ENCODE data around the gene ZFYVE16.

ZFYVE16 gene

GRCh38 chr5:80474929-80475328 lies 67.1 kb downstream of the ZFYVE16 start:
- TF ChIP-seq CTCF (conservative IDR thresholded peaks at IDR 0.05; ENCODE audit: low read depth, low read length) = no peak
- peak; percentile 15 for DNase-seq (ENCODE audit: low read depth)
- no peak overlapping the region for H3K4me3 ChIP-seq (ENCODE audit: low read depth, low read length)

GRCh38 chr5:80479713-80480112 lies 71.8 kb downstream of the ZFYVE16 start:
- no peak overlapping the region for H3K4me3 ChIP-seq (ENCODE audit: low read depth, low read length)
- TF ChIP-seq CTCF (conservative IDR thresholded peaks at IDR 0.05; ENCODE audit: low read depth, low read length) = no peak
- no peak for DNase-seq (ENCODE audit: low read depth)

- H3K4me3 ChIP-seq (ENCODE audit: low read depth, low read length) = no peak overlapping the region
- DNase-seq (ENCODE audit: low read depth) = no peak
- no peak for TF ChIP-seq CTCF (conservative IDR thresholded peaks at IDR 0.05; ENCODE audit: low read depth, low read length)
These were observed 72.5 kb downstream of the ZFYVE16 start for GRCh38 chr5:80480354-80480753.

- peak; percentile 81 for DNase-seq (ENCODE audit: low read depth)
- TF ChIP-seq CTCF (conservative IDR thresholded peaks at IDR 0.05; ENCODE audit: low read depth, low read length) = peak; percentile 94
These were observed 73.4 kb downstream of the ZFYVE16 start for GRCh38 chr5:80481019-80481893.

GRCh38 chr5:80482578-80482977 lies 74.7 kb downstream of the ZFYVE16 start:
- TF ChIP-seq CTCF (conservative IDR thresholded peaks at IDR 0.05; ENCODE audit: low read depth, low read length) = no peak
- no peak overlapping the region for H3K4me3 ChIP-seq (ENCODE audit: low read depth, low read length)
- DNase-seq (ENCODE audit: low read depth) = no peak

More at GRCh38 chr5:80481019-80481893, 73.4 kb downstream of the ZFYVE16 start:
- H3K4me3 ChIP-seq (ENCODE audit: low read depth, low read length) = no peak overlapping the region

GRCh38 chr5:80483636-80484232 lies 75.9 kb downstream of the ZFYVE16 start:
- no peak for DNase-seq (ENCODE audit: low read depth)
- no peak for TF ChIP-seq CTCF (conservative IDR thresholded peaks at IDR 0.05; ENCODE audit: low read depth, low read length)
- H3K4me3 ChIP-seq (ENCODE audit: low read depth, low read length) = no peak overlapping the region
